CD14-positive monocyte (primary cell): ENCODE results near the gene SWT1. TPM values are rescaled to one million over a fixed set of nuclear protein-coding genes. Genes with fewer than 3 reads are reported as not detected.
A peak's percentile ranks its signal among the peaks of the same experiment; 100 is the strongest.

Experiments used
- DNase-seq, 3 donors: peaks; one replicate each; pipeline ENCODE4 v3.0.0-alpha.2; 2011 to 2022
- H2AFZ ChIP-seq: 2 replicates; pipeline ENCODE4 v1.6.0; 2012; ENCODE audit warnings: mild to moderate bottlenecking, low read depth, low read length, inconsistent platforms; ENCODE audit not compliant: insufficient read depth, poor library complexity, severe bottlenecking
- H3K27ac ChIP-seq, 2 donors: 1 replicate in 1 of 2; 2 replicates in 1 of 2; pipeline ENCODE4 v1.5.1; 2012 to 2013; ENCODE audit warnings: low read length in 2 of 2, control low read depth in 1 of 2, inconsistent platforms in 1 of 2, low read depth in 1 of 2, mild to moderate bottlenecking in 1 of 2
- H3K27me3 ChIP-seq, 2 donors: one replicate each; pipeline versions ENCODE4 v1.6.0 to v1.6.1; 2011 to 2013; ENCODE audit warnings: low read length in 2 of 2; ENCODE audit not compliant: control insufficient read depth in 2 of 2, insufficient read depth in 2 of 2
- H3K36me3 ChIP-seq, 2 donors: replicated peaks in 1 of 2; 1 replicate in 1 of 2; 2 replicates in 1 of 2; pipeline versions ENCODE4 v1.5.1 to v1.6.1; 2012 to 2013; ENCODE audit warnings: low read length in 2 of 2, control low read depth in 1 of 2, inconsistent platforms in 1 of 2, mild to moderate bottlenecking in 1 of 2; ENCODE audit not compliant: insufficient read depth in 2 of 2, control insufficient read depth in 1 of 2
- H3K4me1 ChIP-seq, 2 donors: 1 replicate in 1 of 2; 2 replicates in 1 of 2; pipeline versions ENCODE4 v1.5.1 to v1.6.1; 2012 to 2013; ENCODE audit warnings: low read length in 2 of 2, control low read depth in 1 of 2, inconsistent platforms in 1 of 2, mild to moderate bottlenecking in 1 of 2, moderate library complexity in 1 of 2; ENCODE audit not compliant: insufficient read depth in 2 of 2, control insufficient read depth in 1 of 2
- H3K4me2 ChIP-seq: replicated peaks from 2 replicates; pipeline ENCODE3; 2012; ENCODE audit warnings: low read length, moderate library complexity, mild to moderate bottlenecking; ENCODE audit not compliant: poor library complexity, severe bottlenecking; ENCODE audit errors: extremely low read depth
- H3K4me3 ChIP-seq, 3 experiments: fragments of 200-600 bp in 1 of 3; sonication (generic) in 1 of 3; replicated peaks in 1 of 3; 1 replicate in 2 of 3; 2 replicates in 1 of 3; pipeline ENCODE4 v1.5.1; 2011 to 2013; ENCODE audit warnings: low read length in 3 of 3, mild to moderate bottlenecking in 3 of 3, control low read depth in 2 of 3, low read depth in 2 of 3, inconsistent platforms in 1 of 3, moderate library complexity in 1 of 3
- H3K79me2 ChIP-seq: 2 replicates; pipeline ENCODE4 v1.6.0; 2012; ENCODE audit warnings: mild to moderate bottlenecking, control low read depth, inconsistent platforms, low read length, moderate library complexity; ENCODE audit not compliant: insufficient read depth
- H3K9ac ChIP-seq: 2 replicates; pipeline ENCODE4 v1.6.0; 2017; ENCODE audit warnings: low read length, mild to moderate bottlenecking; ENCODE audit not compliant: insufficient read depth, poor library complexity, severe bottlenecking
- H3K9me3 ChIP-seq, 2 donors: replicated peaks in 1 of 2; 1 replicate in 1 of 2; 2 replicates in 1 of 2; pipeline versions ENCODE4 v1.5.1 to v1.6.1; 2012 to 2013; ENCODE audit warnings: low read length in 2 of 2, control low read depth in 1 of 2; ENCODE audit not compliant: control insufficient read depth in 1 of 2, insufficient read depth in 1 of 2
- H4K20me1 ChIP-seq: 2 replicates; pipeline ENCODE4 v1.6.0; 2012; ENCODE audit warnings: mild to moderate bottlenecking, low read length, control low read depth, moderate library complexity; ENCODE audit not compliant: insufficient read depth
- H3K27ac Mint-ChIP-seq, 7 donors: one replicate each; pipeline ENCODE4 v1.8.0; 2020; ENCODE audit warnings: mild to moderate bottlenecking in 7 of 7, mixed read lengths in 7 of 7, moderate library complexity in 6 of 7, inconsistent platforms in 2 of 7
- H3K27me3 Mint-ChIP-seq, 3 donors: one replicate each; pipeline ENCODE4 v1.8.0; 2021 to 2022; ENCODE audit warnings: low read depth in 3 of 3, mild to moderate bottlenecking in 3 of 3, mixed read lengths in 3 of 3, moderate library complexity in 3 of 3, inconsistent platforms in 1 of 3
- H3K36me3 Mint-ChIP-seq, 2 donors: one replicate each; pipeline ENCODE4 v1.8.0; 2020; ENCODE audit warnings: mixed read lengths in 2 of 2, inconsistent platforms in 1 of 2, mild to moderate bottlenecking in 1 of 2
- H3K4me1 Mint-ChIP-seq: one replicate; pipeline ENCODE4 v1.8.0; 2020; ENCODE audit warnings: mild to moderate bottlenecking, mixed read lengths
- H3K4me3 Mint-ChIP-seq, 2 donors: one replicate each; pipeline ENCODE4 v1.8.0; 2020; ENCODE audit warnings: mild to moderate bottlenecking in 2 of 2, mixed read lengths in 2 of 2, moderate library complexity in 1 of 2
- H3K9me3 Mint-ChIP-seq, 7 donors: one replicate each; pipeline ENCODE4 v1.8.0; 2020 to 2022; ENCODE audit warnings: mixed read lengths in 7 of 7, mild to moderate bottlenecking in 6 of 7, moderate library complexity in 6 of 7, inconsistent platforms in 2 of 7
- CTCF ChIP-seq: fragments of 200-600 bp; IDR thresholded peaks from one replicate; pipeline ENCODE4 v1.8.0; 2022; ENCODE audit warnings: antibody characterized with exemption, mild to moderate bottlenecking
- WGBS: methylation state at CpG from one replicate; pipeline ENCODE4 v1.1.5; 2013; ENCODE audit warnings: missing lambda C conversion rate; ENCODE audit not compliant: insufficient coverage; 5-methylcytosine and 5-hydroxymethylcytosine counted together
- intact Hi-C, 2 donors: fragments of 100-400 bp; cut with micrococcal nuclease; formaldehyde crosslinking; loops; one replicate each; pipeline versions ENCODE4 v1.15.0 to v1.15.1; 2023
- polyA plus RNA-seq, 3 donors: library from polyadenylated mRNA; depleted of rRNA in 1 of 3; unstranded in 2 of 3; stranded (reverse) in 1 of 3; fragments of 300-500 nt in 2 of 3; fragments of >200 nt in 1 of 3; fragmentation: Illumina TruSeq in 2 of 3; gene quantifications; 1 replicate in 2 of 3; 2 replicates in 1 of 3; pipeline ENCODE4 v1.2.3, GENCODE V29; 2012 to 2021

The SWT1 gene
- polyA plus RNA-seq, 3 donors, result 0.89 to 2.8 (median 1.7) TPM

- H3K4me3 Mint-ChIP-seq, result peak overlapping the region in 1 of 2 donors; percentile 18
- H3K27me3 Mint-ChIP-seq, result no peaks in the 10 kb centered on the region
- Histone ChIP-seq H2AFZ (no peak overlapping the region), H3K79me2 (peaks cover 97% of the 10 kb centered on the region), H3K9me3 (no peaks in the 10 kb centered on the region), H3K4me1 (peaks cover 40 to 54% of the 10 kb centered on the region in 2 donors), H3K9ac (no peak overlapping the region), H3K4me3 (peak overlapping the region in 1 of 3 experiments; percentile 87), H3K27ac (no peak overlapping the region), H3K27me3 (no peaks in the 10 kb centered on the region), H4K20me1 (peaks cover 97% of the 10 kb centered on the region), H3K4me2 (peak overlapping the region; percentile 98), H3K36me3 (peaks cover 38 to 53% of the 10 kb centered on the region in 2 donors)
- peak overlapping the region in 4 of 7 donors; percentile 9 to 59 (median 34) for H3K27ac Mint-ChIP-seq
- intact Hi-C loops, result loop anchor here (10.0 kb wide), 2 partner anchors 157 to 363 kb away; partner anchors contain the start of genes SWT1 (in 1 of the 2) and TRMT1L (in 1 of the 2)
- no peak for TF ChIP-seq CTCF
- no peaks in the 10 kb centered on the region for H3K9me3 Mint-ChIP-seq
- peaks cover 26 to 52% of the 10 kb centered on the region in 2 donors for H3K36me3 Mint-ChIP-seq
- H3K4me1 Mint-ChIP-seq, result peaks cover 46% of the 10 kb centered on the region
- no peak for DNase-seq
Measured at GRCh38 chr1:185311589-185312225, 154.7 kb downstream of the SWT1 start.

- Histone ChIP-seq H3K9ac (no peak overlapping the region), H3K36me3 (peaks cover 30 to 45% of the 10 kb centered on the region in 2 donors), H3K27ac (no peak overlapping the region), H3K27me3 (no peaks in the 10 kb centered on the region), H2AFZ (no peak overlapping the region), H3K4me3 (peak overlapping the region in 1 of 3 experiments; percentile 87), H3K79me2 (peaks cover 92% of the 10 kb centered on the region), H3K4me1 (peaks cover 43 to 56% of the 10 kb centered on the region in 2 donors), H3K4me2 (peak overlapping the region; percentile 98), H3K9me3 (no peaks in the 10 kb centered on the region), H4K20me1 (peaks cover 89% of the 10 kb centered on the region)
- no peak for DNase-seq
- H3K4me1 Mint-ChIP-seq, result peaks cover 48% of the 10 kb centered on the region
- no peaks in the 10 kb centered on the region for H3K27me3 Mint-ChIP-seq
- WGBS, result 100% methylated on average over 2 of the region's 4 CpGs
- intact Hi-C loops, result loop anchor here (10.0 kb wide), 2 partner anchors 158 to 362 kb away; partner anchors contain the start of genes SWT1 (in 1 of the 2) and TRMT1L (in 1 of the 2)
- no peaks in the 10 kb centered on the region for H3K9me3 Mint-ChIP-seq
- peak overlapping the region in 1 of 2 donors; percentile 98 for H3K4me3 Mint-ChIP-seq
- TF ChIP-seq CTCF, result no peak
- peaks cover 19 to 44% of the 10 kb centered on the region in 2 donors for H3K36me3 Mint-ChIP-seq
- H3K27ac Mint-ChIP-seq, result no peak overlapping the region
Measured at GRCh38 chr1:185312361-185313138, 155.6 kb downstream of the SWT1 start.
